ENCODE measurements around the gene EPHA10. TPM values are rescaled to one million over a fixed set of nuclear protein-coding genes. Genes with fewer than 3 reads are reported as not detected.
"Not testable (repeated sequence)": the region's sequence is repeated elsewhere in the genome, so short reads cannot be mapped to it uniquely, and the experiment has no call there.

Gene EPHA10
- total RNA-seq, 1 donor from 2014 or later: 1.6 TPM

- DNase-seq (ENCODE audit: low spot score) (peak; percentile 55), ATAC-seq (no peak)
- intact Hi-C loops (cut with DNase I): no loop called here
Measured at GRCh38 chr1:37741130-37741529, 23.8 kb downstream of the EPHA10 start.

DNA sequence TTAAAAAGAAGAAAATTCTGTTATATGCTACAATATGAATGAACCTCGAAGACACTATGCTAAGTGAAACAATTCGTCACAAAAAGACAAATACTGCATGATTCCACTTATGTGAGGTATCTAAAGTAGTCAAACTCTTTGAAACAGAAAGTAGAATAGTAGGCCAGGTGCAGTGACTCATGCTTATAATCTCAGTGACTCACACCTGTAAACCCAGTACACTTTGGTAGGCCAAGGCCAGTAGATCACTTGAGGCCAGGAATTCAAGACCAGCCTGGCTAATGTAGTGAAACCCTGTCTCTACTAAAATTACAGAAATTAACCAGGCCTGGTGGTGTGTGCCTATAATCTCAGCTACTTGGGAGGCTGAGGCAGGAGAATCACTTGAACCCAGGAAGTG, 25.7 kb downstream of the EPHA10 start:
- DNase-seq (ENCODE audit: low spot score): no peak
- no peak for ATAC-seq
- intact Hi-C loops (cut with DNase I): no loop called here

DNA sequence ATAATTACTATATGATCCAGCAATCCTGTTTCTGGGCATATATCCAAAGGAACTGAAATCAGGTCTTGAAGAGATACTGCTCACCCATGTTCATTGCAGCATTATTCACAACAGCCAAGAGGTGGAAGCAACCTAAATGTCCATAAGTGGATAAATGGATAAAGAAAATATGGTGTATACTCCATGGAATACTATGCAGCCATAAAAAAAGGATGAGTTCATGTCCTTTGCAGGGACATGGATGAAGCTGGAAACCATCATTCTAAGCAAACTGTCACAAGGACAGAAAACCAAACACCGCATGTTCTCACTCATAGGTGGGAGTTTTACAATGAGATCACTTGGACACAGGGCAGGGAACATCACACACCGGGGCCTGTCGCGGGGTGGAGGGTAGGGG, 26.3 kb downstream of the EPHA10 start:
- not testable (repeated sequence) for ATAC-seq; DNase-seq (ENCODE audit: low spot score)

GRCh38 chr1:37737975-37738374, 26.9 kb downstream of the EPHA10 start:
- intact Hi-C loops (cut with DNase I); ATAC-seq: not testable (repeated sequence)
- DNase-seq (ENCODE audit: low spot score): peak; percentile 18

More for the DNA sequence above, 26.3 kb downstream of the EPHA10 start:
- intact Hi-C loops (cut with DNase I): not testable (repeated sequence)

DNA sequence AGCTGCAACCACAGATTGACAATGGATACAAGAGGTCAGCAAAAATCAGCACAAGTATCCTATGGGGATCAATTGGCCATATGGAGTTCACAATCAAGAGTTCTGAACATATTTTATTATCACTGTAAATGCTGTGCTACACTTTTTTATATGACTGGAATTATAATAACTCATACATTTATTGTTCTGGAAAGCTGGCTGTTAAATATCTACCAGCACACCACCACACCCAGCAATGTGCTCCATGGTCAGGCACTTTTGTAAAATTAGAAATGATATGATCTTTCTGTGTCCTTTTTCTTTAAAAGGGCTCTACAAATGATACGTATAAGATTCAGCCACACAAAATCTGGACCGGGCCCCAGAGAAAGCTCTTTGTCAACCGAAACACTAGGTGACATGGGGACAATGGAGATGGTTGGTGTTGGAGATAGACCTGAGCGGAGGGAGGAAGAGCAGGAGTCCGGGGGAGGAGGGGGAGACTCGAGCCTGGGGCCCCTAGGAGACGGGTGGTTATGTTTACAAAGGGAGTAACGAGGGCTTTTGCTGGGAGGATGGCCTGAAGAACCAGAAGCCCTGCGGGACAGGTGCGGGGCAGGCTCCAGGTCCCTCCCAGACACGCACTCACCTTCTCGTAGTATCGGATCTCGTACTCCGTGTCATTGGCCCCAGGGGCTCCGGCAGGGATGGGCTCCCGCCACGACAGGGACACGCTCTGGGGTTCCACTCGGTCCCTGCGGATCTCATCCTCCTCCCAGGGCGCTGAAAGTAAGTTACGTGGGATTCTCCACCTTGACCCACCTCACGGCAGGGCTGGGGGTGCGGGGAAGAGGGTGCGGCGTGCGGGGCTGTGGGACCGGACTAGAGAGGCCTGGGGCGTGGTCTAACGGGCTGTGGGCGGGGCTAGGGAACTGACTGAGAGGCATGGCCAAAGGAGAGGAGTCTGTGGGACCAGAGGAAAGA, 30.0 kb downstream of the EPHA10 start:
- intact Hi-C loops (cut with DNase I): no loop called here
- DNase-seq (ENCODE audit: low spot score): peak; percentile 55
- no peak for ATAC-seq

DNA sequence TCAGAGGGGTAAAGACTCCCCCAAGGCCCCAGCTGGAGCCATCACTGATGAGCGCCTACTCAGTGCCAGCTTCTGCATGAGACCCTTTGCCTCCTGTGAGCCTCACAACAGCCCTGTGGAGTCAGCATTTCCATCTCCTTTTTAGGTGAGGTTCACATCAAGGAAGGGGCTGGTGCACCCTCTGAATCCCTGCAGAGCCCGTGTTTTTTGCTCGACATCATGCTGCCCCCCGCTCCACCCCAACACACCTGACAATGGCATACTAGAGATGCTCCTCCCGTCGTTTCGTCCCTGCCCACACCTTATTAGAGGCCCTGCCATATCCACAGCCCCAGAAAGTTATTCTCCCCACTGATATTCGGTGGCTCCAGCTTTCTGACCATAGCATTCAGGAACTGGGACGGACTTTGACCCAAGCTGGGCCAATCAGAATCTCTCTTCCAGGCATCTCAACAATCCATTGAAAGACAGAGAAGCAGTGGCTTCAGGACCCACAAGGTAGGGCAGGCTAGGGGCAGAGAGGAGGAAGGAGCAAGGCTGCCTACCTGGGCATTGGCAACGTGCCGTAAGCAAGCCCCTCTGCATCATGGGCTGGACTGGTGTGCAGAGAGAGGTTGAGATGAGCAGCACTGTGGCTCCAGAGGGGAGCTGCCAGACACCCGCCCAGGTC, 32.7 kb downstream of the EPHA10 start:
- ATAC-seq (no peak), DNase-seq (ENCODE audit: low spot score) (peak; percentile 21)
- intact Hi-C loops (cut with DNase I): no loop called here

DNA sequence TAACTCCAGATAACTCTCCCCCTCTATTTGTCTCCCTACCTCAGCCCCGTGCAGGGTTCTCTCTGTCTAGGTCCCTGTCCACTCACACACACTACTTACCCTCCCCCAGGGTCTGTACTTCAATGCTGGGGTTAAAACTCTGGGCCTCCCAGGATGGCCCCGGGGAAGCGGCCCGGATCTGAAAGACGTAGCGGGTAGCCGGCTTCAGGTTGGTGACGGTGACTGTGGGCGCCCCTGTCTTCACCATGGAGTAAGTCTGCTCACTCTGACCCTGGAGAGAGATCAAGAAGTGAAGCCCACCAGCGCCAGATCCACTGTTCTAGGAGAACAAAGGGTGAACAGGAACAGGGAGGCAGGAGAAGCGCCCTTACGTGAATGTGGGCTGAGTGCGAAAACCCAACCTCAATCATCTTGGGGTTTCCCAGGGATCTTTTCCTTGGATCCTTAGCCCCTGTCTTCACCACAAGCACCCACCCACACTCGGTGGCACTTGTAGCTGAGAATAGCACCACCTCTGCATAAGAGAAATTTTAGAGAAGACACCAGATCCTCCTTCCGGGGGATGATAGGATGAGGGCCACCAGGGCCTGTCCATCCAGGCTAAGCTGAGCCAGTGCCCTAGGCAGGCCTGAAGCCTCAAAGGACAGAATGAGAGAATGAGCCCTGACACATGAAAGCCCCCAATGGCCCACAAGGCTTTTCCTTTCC, 33.5 kb downstream of the EPHA10 start:
- no peak for ATAC-seq
- DNase-seq (ENCODE audit: low spot score): no peak
- intact Hi-C loops (cut with DNase I): no loop called here

GRCh38 chr1:37730376-37730775, 34.5 kb downstream of the EPHA10 start:
- intact Hi-C loops (cut with DNase I): no loop called here
- DNase-seq (ENCODE audit: low spot score) (no peak), ATAC-seq (no peak)

GRCh38 chr1:37728416-37728815, 36.5 kb downstream of the EPHA10 start:
- intact Hi-C loops (cut with DNase I): no loop called here
- DNase-seq (ENCODE audit: low spot score): no peak

GRCh38 chr1:37726751-37727585, 38.0 kb downstream of the EPHA10 start:
- DNase-seq (ENCODE audit: low spot score): peak; percentile 30
- intact Hi-C loops (cut with DNase I): no loop called here
- ATAC-seq: no peak

More at GRCh38 chr1:37728416-37728815, 36.5 kb downstream of the EPHA10 start:
- ATAC-seq: no peak

DNA sequence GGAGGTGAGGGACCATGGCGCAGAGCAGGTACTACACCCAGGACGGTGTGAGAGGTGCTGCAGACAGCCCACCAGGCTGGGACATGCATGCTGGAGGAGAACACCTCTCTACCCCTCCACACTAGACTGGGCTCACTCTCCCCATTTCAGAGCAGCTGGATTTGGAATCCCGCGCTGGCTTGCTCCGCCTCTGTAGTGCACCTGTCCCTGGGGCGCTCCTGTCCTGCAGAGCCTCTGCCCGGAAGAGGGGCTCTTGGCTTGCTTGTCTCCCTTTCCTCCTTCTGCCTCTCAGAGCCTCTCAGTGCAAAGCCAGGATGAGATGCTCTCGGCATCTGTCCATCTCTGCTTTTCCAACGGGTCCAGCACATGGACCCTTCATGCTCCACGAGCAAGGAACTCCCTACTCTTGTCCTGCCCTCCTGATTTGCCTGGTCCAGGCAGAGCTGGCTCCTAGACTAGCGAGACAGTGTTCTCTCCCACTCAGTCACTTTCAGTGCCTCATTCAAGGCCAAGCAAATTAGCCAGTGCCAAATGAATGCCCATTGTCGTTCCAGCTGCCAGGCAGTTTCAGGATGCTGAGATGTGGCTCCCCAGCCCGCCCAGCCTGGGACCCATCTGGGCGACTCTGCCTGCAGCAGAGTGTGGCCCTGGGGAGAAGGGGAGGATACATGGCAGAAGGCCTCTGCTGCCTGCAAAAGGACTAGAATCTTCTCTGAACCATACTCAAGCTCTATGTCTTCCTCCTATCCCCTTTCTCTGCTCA, 38.9 kb downstream of the EPHA10 start:
- intact Hi-C loops (cut with DNase I): no loop called here
- ATAC-seq (no peak), DNase-seq (ENCODE audit: low spot score) (peak; percentile 32)

GRCh38 chr1:37724575-37724974, 40.3 kb downstream of the EPHA10 start:
- ATAC-seq (no peak), DNase-seq (ENCODE audit: low spot score) (peak; percentile 25)
- intact Hi-C loops (cut with DNase I): no loop called here

- intact Hi-C loops (cut with DNase I): no loop called here
- ATAC-seq (no peak), DNase-seq (ENCODE audit: low spot score) (peak; percentile 39)
Measured at GRCh38 chr1:37723390-37724078, 41.4 kb downstream of the EPHA10 start.

DNA sequence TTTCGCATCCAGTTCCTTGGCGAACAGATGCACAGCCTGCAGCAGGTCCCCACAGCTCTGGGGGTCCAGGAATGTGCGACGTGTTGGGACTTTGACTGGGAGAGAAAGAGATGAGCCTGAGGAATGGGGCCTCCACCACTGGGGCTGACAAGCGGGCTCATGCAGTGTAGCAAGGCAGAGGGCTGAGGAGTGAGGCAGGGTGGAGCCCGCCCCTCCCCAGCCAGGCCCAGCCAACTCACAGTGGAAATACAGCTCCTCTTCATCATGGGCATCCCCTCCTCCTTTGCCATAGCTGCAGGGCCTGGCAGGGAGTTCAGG, 41.9 kb downstream of the EPHA10 start:
- intact Hi-C loops (cut with DNase I): no loop called here
- ATAC-seq: no peak
- DNase-seq (ENCODE audit: low spot score): peak; percentile 37

- peak; percentile 29 for ATAC-seq
- intact Hi-C loops (cut with DNase I): no loop called here
- peak; percentile 53 for DNase-seq (ENCODE audit: low spot score)
Measured at GRCh38 chr1:37722181-37723071, 42.5 kb downstream of the EPHA10 start.

DNA sequence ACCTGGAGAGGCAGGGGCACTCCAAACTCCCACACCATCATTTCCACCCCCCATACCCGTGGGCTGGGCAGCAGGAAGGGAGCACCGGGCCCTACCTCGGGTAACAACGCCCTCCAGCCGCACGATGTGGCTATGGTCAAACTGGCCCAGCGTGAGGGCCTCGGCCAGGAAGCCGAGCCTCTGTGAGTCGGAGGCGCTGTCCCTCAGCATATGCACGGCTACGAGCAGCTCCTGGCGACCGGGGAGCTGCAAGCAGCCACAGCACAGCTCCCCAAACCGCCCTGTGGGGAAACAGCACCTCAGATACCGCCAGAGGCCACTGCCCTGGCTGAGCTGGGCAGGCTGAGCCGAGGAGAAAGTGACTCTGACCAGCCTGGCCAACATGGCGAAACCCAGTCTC, 43.4 kb downstream of the EPHA10 start:
- ATAC-seq: no peak
- peak; percentile 53 for DNase-seq (ENCODE audit: low spot score)

More for the DNA sequence above, 43.4 kb downstream of the EPHA10 start:
- intact Hi-C loops (cut with DNase I): no loop called here

All from sciatic nerve (tissue), 2 donors.